ENCODE results near the gene ADARB2. TPM values are rescaled to one million over a fixed set of nuclear protein-coding genes. Genes with fewer than 3 reads are reported as not detected.

The ADARB2 gene
- total and polyA plus RNA-seq, 4 experiments from 2014 or later, result 13.5 to 14.1 TPM; not detected in 2

GRCh38 chr10:1659221-1659791, 78.0 kb downstream of the ADARB2 start:
- Histone ChIP-seq H3K27me3 (ENCODE audit: insufficient read depth, low read length) (no peaks in the 10 kb centered on the region), H3K27ac (ENCODE audit: low read depth, low read length) (no peak overlapping the region), H3K4me3 (ENCODE audit: low read length in 2 of 2) (no peak overlapping the region), H3K9me3 (ENCODE audit: control insufficient read depth in 1 of 2, low read length in 2 of 2) (no peaks in the 10 kb centered on the region), H3K36me3 (ENCODE audit: insufficient read depth, low read length) (no peaks in the 10 kb centered on the region), H3K4me1 (ENCODE audit: insufficient read depth, low read length) (no peaks in the 10 kb centered on the region)
- Mint-ChIP-seq H3K36me3 (no peaks in the 10 kb centered on the region), H3K27me3 (peaks cover 6 to 21% of the 10 kb centered on the region in 2 donors), H3K4me1 (peaks cover 0 to 4% (median 0%) of the 10 kb centered on the region in 4 donors), H3K9me3 (peaks cover 0 to 3% (median 0%) of the 10 kb centered on the region in 8 donors), H3K4me3 (no peak overlapping the region), H3K27ac (no peak overlapping the region)
- DNase-seq, result no peak
- intact Hi-C loops (cut with micrococcal nuclease), result no loop called here
- ChIA-PET CTCF (ENCODE audit: partially characterized antibody) (no interaction called here), POLR2A (ENCODE audit: partially characterized antibody) (no interaction called here)

DNA sequence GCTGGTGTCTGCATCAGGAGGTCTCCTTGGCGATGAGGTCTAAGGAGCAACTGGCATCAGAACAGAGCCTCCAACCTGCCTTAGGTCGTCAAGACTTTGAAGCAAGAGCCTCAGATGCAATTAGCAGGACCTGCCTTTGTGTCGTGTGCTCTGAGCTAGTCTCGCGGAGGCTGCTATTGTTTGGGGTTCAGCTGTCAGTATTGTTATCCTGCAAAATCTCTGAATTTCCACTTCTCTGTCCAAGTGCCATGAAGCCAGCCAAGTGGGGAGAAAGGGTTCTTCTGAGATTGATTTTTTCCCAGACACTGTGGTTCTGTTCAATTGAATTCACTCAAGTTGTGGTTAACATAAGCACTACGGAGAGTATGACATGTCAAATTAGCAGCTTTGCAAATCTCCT, 78.7 kb downstream of the ADARB2 start:
- POLR2A ChIA-PET (ENCODE audit: partially characterized antibody), result no interaction called here
- no peaks in the 10 kb centered on the region for H3K36me3 ChIP-seq (ENCODE audit: insufficient read depth, low read length)
- no peak overlapping the region for H3K4me3 ChIP-seq (ENCODE audit: low read length in 2 of 2)
- H3K4me1 ChIP-seq (ENCODE audit: insufficient read depth, low read length), result no peaks in the 10 kb centered on the region
- Mint-ChIP-seq H3K27me3 (peaks cover 7 to 20% of the 10 kb centered on the region in 2 donors), H3K27ac (no peak overlapping the region), H3K36me3 (no peaks in the 10 kb centered on the region), H3K4me1 (peaks cover 0 to 4% (median 0%) of the 10 kb centered on the region in 4 donors), H3K4me3 (no peak overlapping the region), H3K9me3 (no peaks in the 10 kb centered on the region)
- DNase-seq, result no peak
- intact Hi-C loops (cut with micrococcal nuclease), result no loop called here
- H3K27ac ChIP-seq (ENCODE audit: low read depth, low read length), result no peak overlapping the region
- H3K27me3 ChIP-seq (ENCODE audit: insufficient read depth, low read length), result no peaks in the 10 kb centered on the region
- no peaks in the 10 kb centered on the region for H3K9me3 ChIP-seq (ENCODE audit: control insufficient read depth in 1 of 2, low read length in 2 of 2)
- CTCF ChIA-PET (ENCODE audit: partially characterized antibody), result no interaction called here

GRCh38 chr10:1657479-1657878, 79.8 kb downstream of the ADARB2 start:
- Histone ChIP-seq H3K27me3 (ENCODE audit: insufficient read depth, low read length) (no peaks in the 10 kb centered on the region), H3K27ac (ENCODE audit: low read depth, low read length) (no peak overlapping the region), H3K4me3 (ENCODE audit: low read length in 2 of 2) (no peak overlapping the region), H3K36me3 (ENCODE audit: insufficient read depth, low read length) (no peaks in the 10 kb centered on the region), H3K4me1 (ENCODE audit: insufficient read depth, low read length) (no peaks in the 10 kb centered on the region), H3K9me3 (ENCODE audit: control insufficient read depth in 1 of 2, low read length in 2 of 2) (no peaks in the 10 kb centered on the region)
- peaks cover 0 to 3% (median 0%) of the 10 kb centered on the region in 4 donors for H3K4me1 Mint-ChIP-seq
- peaks cover 7 to 17% of the 10 kb centered on the region in 2 donors for H3K27me3 Mint-ChIP-seq
- H3K27ac Mint-ChIP-seq, result no peak overlapping the region
- H3K36me3 Mint-ChIP-seq, result no peaks in the 10 kb centered on the region
- peaks cover 0 to under 1% (median 0%) of the 10 kb centered on the region in 8 donors for H3K9me3 Mint-ChIP-seq
- DNase-seq, result no peak
- CTCF ChIA-PET (ENCODE audit: partially characterized antibody), result no interaction called here
- intact Hi-C loops (cut with micrococcal nuclease), result no loop called here
- H3K4me3 Mint-ChIP-seq, result no peak overlapping the region
- POLR2A ChIA-PET (ENCODE audit: partially characterized antibody), result no interaction called here

DNA sequence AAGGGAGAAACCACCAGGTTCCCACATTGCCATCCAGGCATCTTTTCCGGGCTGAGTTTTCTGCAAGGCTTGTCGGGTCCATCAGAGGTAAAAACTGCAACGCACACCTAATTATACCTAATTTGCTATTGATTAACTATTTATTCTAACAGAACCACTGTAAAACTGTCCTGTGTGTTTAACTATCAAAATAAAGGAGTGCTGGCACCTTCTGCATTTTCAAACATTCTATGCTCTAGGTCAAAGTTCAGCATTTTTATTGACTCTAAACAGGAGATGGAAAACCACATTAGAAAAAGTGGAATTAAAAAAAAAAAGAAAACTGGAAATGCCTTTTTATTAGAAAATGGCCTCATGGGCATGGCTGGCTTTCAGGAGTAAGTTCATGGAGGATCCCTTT, 82.0 kb downstream of the ADARB2 start:
- peaks cover 7 to 10% of the 10 kb centered on the region in 2 donors for H3K27me3 Mint-ChIP-seq
- CTCF ChIA-PET (ENCODE audit: partially characterized antibody), result no interaction called here

GRCh38 chr10:1654811-1655356, 82.4 kb downstream of the ADARB2 start:
- H3K36me3 ChIP-seq (ENCODE audit: insufficient read depth, low read length), result no peaks in the 10 kb centered on the region
- H3K27ac ChIP-seq (ENCODE audit: low read depth, low read length), result no peak overlapping the region
- Mint-ChIP-seq H3K4me1 (peaks cover 0 to 3% (median 0%) of the 10 kb centered on the region in 4 donors), H3K36me3 (no peaks in the 10 kb centered on the region), H3K4me3 (no peak overlapping the region), H3K27me3 (peaks cover 7 to 13% of the 10 kb centered on the region in 2 donors), H3K27ac (no peak overlapping the region), H3K9me3 (peaks cover 0 to 3% (median 0%) of the 10 kb centered on the region in 8 donors)
- POLR2A ChIA-PET (ENCODE audit: partially characterized antibody), result no interaction called here
- no peaks in the 10 kb centered on the region for H3K9me3 ChIP-seq (ENCODE audit: control insufficient read depth in 1 of 2, low read length in 2 of 2)
- CTCF ChIA-PET (ENCODE audit: partially characterized antibody), result no interaction called here
- DNase-seq, result no peak
- no peaks in the 10 kb centered on the region for H3K27me3 ChIP-seq (ENCODE audit: insufficient read depth, low read length)
- H3K4me3 ChIP-seq (ENCODE audit: low read length in 2 of 2), result no peak overlapping the region
- intact Hi-C loops (cut with micrococcal nuclease), result no loop called here
- no peaks in the 10 kb centered on the region for H3K4me1 ChIP-seq (ENCODE audit: insufficient read depth, low read length)

More for the DNA sequence above, 82.0 kb downstream of the ADARB2 start:
- Histone ChIP-seq H3K27ac (ENCODE audit: low read depth, low read length) (no peak overlapping the region), H3K9me3 (ENCODE audit: control insufficient read depth in 1 of 2, low read length in 2 of 2) (no peaks in the 10 kb centered on the region), H3K36me3 (ENCODE audit: insufficient read depth, low read length) (no peaks in the 10 kb centered on the region), H3K4me1 (ENCODE audit: insufficient read depth, low read length) (no peaks in the 10 kb centered on the region), H3K4me3 (ENCODE audit: low read length in 2 of 2) (no peak overlapping the region), H3K27me3 (ENCODE audit: insufficient read depth, low read length) (no peaks in the 10 kb centered on the region)
- intact Hi-C loops (cut with micrococcal nuclease), result no loop called here
- DNase-seq, result no peak
- Mint-ChIP-seq H3K9me3 (peaks cover 0 to 3% (median 0%) of the 10 kb centered on the region in 8 donors), H3K36me3 (no peaks in the 10 kb centered on the region), H3K27ac (no peak overlapping the region), H3K4me1 (peaks cover 0 to 3% (median 0%) of the 10 kb centered on the region in 4 donors), H3K4me3 (no peak overlapping the region)
- POLR2A ChIA-PET (ENCODE audit: partially characterized antibody), result no interaction called here

DNA sequence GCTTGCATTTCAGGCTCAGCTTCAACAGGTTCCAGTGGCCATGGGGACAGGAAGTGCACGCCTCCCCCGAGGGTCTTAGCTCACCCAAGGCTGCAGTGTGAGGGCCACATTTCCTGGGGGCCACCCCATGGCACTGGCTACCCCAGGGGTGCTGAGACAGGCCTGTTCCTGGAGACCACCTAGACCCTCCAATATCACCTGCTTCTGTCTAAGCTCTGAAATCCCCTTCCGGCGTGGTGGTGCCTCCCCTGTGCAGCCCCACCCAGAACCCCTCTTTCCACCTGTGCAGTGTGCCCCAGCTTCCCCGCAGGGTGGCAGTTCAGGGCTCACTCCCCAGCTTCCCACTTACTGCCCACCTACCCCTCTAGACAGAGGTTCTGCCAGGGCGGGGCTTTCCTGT, 83.1 kb downstream of the ADARB2 start:
- Mint-ChIP-seq H3K27me3 (peaks cover 7 to 14% of the 10 kb centered on the region in 2 donors), H3K9me3 (peaks cover 0 to 3% (median 0%) of the 10 kb centered on the region in 8 donors), H3K27ac (no peak overlapping the region), H3K4me1 (peaks cover 0 to 3% (median 0%) of the 10 kb centered on the region in 4 donors), H3K36me3 (no peaks in the 10 kb centered on the region), H3K4me3 (no peak overlapping the region)
- no peaks in the 10 kb centered on the region for H3K4me1 ChIP-seq (ENCODE audit: insufficient read depth, low read length)
- no peaks in the 10 kb centered on the region for H3K27me3 ChIP-seq (ENCODE audit: insufficient read depth, low read length)
- DNase-seq, result no peak
- ChIA-PET CTCF (ENCODE audit: partially characterized antibody) (no interaction called here), POLR2A (ENCODE audit: partially characterized antibody) (no interaction called here)
- H3K27ac ChIP-seq (ENCODE audit: low read depth, low read length), result no peak overlapping the region
- no peaks in the 10 kb centered on the region for H3K36me3 ChIP-seq (ENCODE audit: insufficient read depth, low read length)
- no peak overlapping the region for H3K4me3 ChIP-seq (ENCODE audit: low read length in 2 of 2)
- no peaks in the 10 kb centered on the region for H3K9me3 ChIP-seq (ENCODE audit: control insufficient read depth in 1 of 2, low read length in 2 of 2)
- intact Hi-C loops (cut with micrococcal nuclease), result no loop called here

- no peak for DNase-seq
- Histone ChIP-seq H3K27me3 (ENCODE audit: insufficient read depth, low read length) (no peaks in the 10 kb centered on the region), H3K4me1 (ENCODE audit: insufficient read depth, low read length) (no peaks in the 10 kb centered on the region), H3K4me3 (ENCODE audit: low read length in 2 of 2) (no peak overlapping the region), H3K27ac (ENCODE audit: low read depth, low read length) (no peak overlapping the region), H3K9me3 (ENCODE audit: control insufficient read depth in 1 of 2, low read length in 2 of 2) (no peaks in the 10 kb centered on the region), H3K36me3 (ENCODE audit: insufficient read depth, low read length) (no peaks in the 10 kb centered on the region)
- POLR2A ChIA-PET (ENCODE audit: partially characterized antibody), result no interaction called here
- no peak overlapping the region for H3K27ac Mint-ChIP-seq
- H3K4me1 Mint-ChIP-seq, result peaks cover 0 to 3% (median 0%) of the 10 kb centered on the region in 4 donors
- no peaks in the 10 kb centered on the region for H3K36me3 Mint-ChIP-seq
- CTCF ChIA-PET (ENCODE audit: partially characterized antibody), result no interaction called here
- intact Hi-C loops (cut with micrococcal nuclease), result no loop called here
- peaks cover 7 to 11% of the 10 kb centered on the region in 2 donors for H3K27me3 Mint-ChIP-seq
- H3K4me3 Mint-ChIP-seq, result no peak overlapping the region
- H3K9me3 Mint-ChIP-seq, result peaks cover 0 to 3% (median 0%) of the 10 kb centered on the region in 8 donors
Measured at GRCh38 chr10:1653321-1653720, 84.0 kb downstream of the ADARB2 start.
